HCT116 (cell line): ENCODE data around the gene HUWE1.

Source experiments
- CEBPB ChIP-seq: IDR thresholded peaks from 2 replicates; pipeline ENCODE4 v1.6.1; 2012; ENCODE audit warnings: low read depth
- EGR1 ChIP-seq: IDR thresholded peaks from 2 replicates; pipeline ENCODE4 v1.6.1; 2012; ENCODE audit warnings: low read depth
- EZH2 ChIP-seq: fragments of 200-600 bp; sonication (generic); IDR thresholded peaks from 2 replicates; pipeline ENCODE4 v1.6.1; 2017; ENCODE audit warnings: antibody characterized with exemption, mixed run types
- EZH2phosphoT487 ChIP-seq: fragments of 200-600 bp; IDR thresholded peaks from 2 replicates; pipeline ENCODE4 v1.6.1; 2018; ENCODE audit warnings: antibody characterized with exemption, borderline replicate concordance
- POLR2A ChIP-seq: IDR thresholded peaks from 2 replicates; pipeline ENCODE4 v1.7.0; 2011; ENCODE audit warnings: borderline replicate concordance; ENCODE audit not compliant: insufficient read depth, insufficient read length; ENCODE audit errors: extremely low read depth
- POLR2AphosphoS5 ChIP-seq: IDR thresholded peaks from 2 replicates; pipeline ENCODE4 v1.6.1; 2011; ENCODE audit warnings: mild to moderate bottlenecking, low read depth, low read length, moderate library complexity
- RAD21 ChIP-seq: IDR thresholded peaks from 2 replicates; pipeline ENCODE4 v1.6.1; 2012; ENCODE audit warnings: low read depth, mild to moderate bottlenecking
- ZFX ChIP-seq: fragments of 450-650 bp; IDR thresholded peaks from 2 replicates; pipeline ENCODE4 v1.6.1; 2017
- TF ChIP-seq, protein P1 (sequence below), 3 experiments: fragments of 200-600 bp in 1 of 3; sonication (generic) in 1 of 3; IDR thresholded peaks in 2 of 3; conservative IDR thresholded peaks in 1 of 3; 2 replicates each; pipeline ENCODE4 v1.5.1; 2012 to 2017; ENCODE audit warnings: low read depth in 2 of 3, low read length in 2 of 3, antibody characterized with exemption in 1 of 3, borderline replicate concordance in 1 of 3, control low read depth in 1 of 3, mild to moderate bottlenecking in 1 of 3, mixed read lengths in 1 of 3, mixed run types in 1 of 3, moderate library complexity in 1 of 3; ENCODE audit not compliant: insufficient read depth in 1 of 3
- TF ChIP-seq, protein P2 (sequence below): IDR thresholded peaks from 2 replicates; pipeline ENCODE4 v1.6.1; 2012; ENCODE audit warnings: low read depth

DNA sequence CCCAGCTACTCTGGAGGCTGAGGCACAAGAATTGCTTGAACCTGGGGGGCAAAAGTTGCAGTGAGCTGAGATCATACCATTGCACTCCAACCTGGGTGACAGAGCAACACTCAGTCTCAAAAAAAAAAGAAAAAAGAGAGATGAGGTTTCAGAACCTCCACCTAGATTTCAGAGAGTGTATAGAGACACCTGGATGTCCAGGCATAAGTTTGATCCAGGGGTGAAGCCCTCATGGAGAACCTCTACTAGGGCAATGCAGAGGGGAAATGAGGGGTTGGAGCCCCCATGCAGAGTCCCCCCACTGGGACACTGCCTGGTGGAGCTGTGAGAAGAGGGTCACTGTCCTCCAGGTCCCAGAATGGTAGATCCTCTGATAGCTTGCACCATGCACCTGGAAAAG, 159.5 kb downstream of the HUWE1 start:
- no peak for TF ChIP-seq ZFX
- no peak for TF ChIP-seq CEBPB
- no peak for TF ChIP-seq POLR2A
- TF ChIP-seq POLR2AphosphoS5, result no peak
- TF ChIP-seq, protein P1, sequence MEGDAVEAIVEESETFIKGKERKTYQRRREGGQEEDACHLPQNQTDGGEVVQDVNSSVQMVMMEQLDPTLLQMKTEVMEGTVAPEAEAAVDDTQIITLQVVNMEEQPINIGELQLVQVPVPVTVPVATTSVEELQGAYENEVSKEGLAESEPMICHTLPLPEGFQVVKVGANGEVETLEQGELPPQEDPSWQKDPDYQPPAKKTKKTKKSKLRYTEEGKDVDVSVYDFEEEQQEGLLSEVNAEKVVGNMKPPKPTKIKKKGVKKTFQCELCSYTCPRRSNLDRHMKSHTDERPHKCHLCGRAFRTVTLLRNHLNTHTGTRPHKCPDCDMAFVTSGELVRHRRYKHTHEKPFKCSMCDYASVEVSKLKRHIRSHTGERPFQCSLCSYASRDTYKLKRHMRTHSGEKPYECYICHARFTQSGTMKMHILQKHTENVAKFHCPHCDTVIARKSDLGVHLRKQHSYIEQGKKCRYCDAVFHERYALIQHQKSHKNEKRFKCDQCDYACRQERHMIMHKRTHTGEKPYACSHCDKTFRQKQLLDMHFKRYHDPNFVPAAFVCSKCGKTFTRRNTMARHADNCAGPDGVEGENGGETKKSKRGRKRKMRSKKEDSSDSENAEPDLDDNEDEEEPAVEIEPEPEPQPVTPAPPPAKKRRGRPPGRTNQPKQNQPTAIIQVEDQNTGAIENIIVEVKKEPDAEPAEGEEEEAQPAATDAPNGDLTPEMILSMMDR (IDR thresholded peaks at IDR 0.05 in 2 of 3, conservative IDR thresholded peaks at IDR 0.05 in 1 of 3; ENCODE audit: borderline replicate concordance in 1 of 3, insufficient read depth in 1 of 3, low read depth in 2 of 3, low read length in 2 of 3), result no peak
- TF ChIP-seq, protein P2, sequence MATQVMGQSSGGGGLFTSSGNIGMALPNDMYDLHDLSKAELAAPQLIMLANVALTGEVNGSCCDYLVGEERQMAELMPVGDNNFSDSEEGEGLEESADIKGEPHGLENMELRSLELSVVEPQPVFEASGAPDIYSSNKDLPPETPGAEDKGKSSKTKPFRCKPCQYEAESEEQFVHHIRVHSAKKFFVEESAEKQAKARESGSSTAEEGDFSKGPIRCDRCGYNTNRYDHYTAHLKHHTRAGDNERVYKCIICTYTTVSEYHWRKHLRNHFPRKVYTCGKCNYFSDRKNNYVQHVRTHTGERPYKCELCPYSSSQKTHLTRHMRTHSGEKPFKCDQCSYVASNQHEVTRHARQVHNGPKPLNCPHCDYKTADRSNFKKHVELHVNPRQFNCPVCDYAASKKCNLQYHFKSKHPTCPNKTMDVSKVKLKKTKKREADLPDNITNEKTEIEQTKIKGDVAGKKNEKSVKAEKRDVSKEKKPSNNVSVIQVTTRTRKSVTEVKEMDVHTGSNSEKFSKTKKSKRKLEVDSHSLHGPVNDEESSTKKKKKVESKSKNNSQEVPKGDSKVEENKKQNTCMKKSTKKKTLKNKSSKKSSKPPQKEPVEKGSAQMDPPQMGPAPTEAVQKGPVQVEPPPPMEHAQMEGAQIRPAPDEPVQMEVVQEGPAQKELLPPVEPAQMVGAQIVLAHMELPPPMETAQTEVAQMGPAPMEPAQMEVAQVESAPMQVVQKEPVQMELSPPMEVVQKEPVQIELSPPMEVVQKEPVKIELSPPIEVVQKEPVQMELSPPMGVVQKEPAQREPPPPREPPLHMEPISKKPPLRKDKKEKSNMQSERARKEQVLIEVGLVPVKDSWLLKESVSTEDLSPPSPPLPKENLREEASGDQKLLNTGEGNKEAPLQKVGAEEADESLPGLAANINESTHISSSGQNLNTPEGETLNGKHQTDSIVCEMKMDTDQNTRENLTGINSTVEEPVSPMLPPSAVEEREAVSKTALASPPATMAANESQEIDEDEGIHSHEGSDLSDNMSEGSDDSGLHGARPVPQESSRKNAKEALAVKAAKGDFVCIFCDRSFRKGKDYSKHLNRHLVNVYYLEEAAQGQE, result no peak
- no peak for TF ChIP-seq EZH2phosphoT487
- TF ChIP-seq EGR1, result no peak
- no peak for TF ChIP-seq EZH2
- no peak for TF ChIP-seq RAD21
